ENCODE results near the gene GSG1L2. TPM values are rescaled to one million over a fixed set of nuclear protein-coding genes. Genes with fewer than 3 reads are reported as not detected.
A peak's percentile ranks its signal among the peaks of the same experiment; 100 is the strongest.

The GSG1L2 gene
- total RNA-seq, 1 donor from 2014 or later = not detected

DNA sequence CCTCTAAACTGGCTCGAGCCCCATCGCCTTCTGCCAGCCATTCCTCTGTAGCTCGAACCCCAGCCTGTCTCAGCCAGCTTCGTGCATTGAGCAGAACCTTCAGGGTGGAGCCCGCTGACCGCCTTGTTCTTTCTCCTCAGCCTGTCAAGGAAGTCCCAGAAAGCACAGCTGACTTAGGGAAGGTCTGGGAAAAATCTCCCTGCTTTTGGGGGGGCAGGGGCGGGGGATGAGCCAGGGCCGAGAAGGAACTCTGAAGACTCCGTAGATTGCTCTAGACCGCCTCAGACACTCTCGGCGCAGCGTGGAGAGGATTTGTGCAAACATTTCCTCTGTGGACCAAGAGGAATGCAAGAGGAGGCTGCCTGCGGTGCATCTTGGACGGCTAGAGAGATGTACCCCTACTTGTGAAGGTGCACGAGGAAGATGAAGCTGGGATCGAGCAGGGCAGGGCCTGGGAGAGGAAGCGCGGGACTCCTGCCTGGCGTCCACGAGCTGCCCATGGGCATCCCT, 3.8 kb upstream of the GSG1L2 start, which contains the start of gene GLP2R:
Gene GLP2R, plus strand, starts transcription at position 284 of the 510 bp plus-strand sequence. Its CDS starts 140 bp downstream, at position 424.
- DNase-seq (ENCODE audit: low spot score) = peak; percentile 73

DNA sequence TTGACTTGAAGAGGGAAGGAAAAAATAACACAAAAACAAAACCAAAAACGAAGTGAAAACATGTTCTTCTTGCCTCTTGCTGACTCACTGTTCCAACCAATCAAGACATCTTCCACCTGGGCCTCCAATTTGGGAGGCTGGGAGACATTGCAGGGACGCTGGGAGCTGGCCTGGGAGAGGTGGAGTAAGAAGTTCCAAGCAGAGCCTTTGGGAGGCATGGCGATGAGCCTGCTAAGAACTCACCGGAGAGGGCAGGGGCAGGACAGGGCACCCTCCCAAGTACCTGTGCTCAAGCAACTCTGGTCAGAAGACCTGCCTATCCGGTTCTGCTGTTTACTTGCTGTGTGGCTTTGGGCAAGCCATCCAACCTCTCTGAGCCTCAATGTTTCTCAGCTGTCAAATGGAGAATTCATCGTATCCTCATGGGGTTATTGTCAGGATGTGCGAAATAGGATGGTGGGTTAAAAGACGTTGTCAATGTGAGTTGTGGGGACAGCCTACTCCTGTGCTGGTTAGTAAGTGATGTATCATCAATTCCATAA, 3.0 kb upstream of the GSG1L2 start:
- DNase-seq (ENCODE audit: low spot score) = peak; percentile 73

DNA sequence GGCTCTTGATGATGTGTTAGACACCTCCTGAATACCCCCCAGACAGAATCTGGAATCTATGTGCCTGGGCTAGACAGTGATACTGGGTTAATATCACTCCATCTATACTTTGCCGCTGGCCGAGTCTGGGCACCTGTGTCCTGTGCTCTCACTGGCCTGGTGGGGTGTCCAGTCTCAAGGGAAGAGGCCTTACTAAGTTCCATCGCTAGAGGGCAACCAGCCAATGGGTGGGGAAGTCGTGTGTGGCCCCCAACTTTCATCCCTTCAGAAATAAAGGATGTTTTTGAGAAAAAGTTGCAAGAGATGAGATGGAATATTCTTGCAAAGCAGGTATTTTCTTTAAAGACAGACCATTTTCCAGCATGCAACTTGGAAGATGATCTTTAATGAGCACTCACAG, 2.2 kb upstream of the GSG1L2 start:
- DNase-seq (ENCODE audit: low spot score) = peak; percentile 51

DNA sequence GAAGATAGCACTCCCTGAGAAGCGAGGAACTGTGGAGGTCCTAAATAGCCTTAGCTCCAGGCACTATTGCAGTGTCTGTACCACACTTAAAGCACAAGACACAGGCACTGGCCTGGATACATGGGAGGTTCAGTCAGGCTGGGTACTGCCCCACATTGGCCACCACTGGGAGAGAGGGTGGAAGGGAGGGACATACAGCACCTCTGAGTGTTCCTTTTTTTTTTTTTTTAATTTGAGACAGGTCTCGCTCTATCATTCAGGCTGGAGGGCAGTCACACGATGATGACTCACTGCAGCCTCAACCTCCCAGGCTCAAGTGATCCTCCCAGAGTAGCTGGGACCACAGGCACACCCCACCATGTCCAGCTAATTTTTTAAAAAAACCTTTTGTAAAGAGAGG, 1.4 kb downstream of the GSG1L2 start:
- no peak for DNase-seq (ENCODE audit: low spot score)

DNA sequence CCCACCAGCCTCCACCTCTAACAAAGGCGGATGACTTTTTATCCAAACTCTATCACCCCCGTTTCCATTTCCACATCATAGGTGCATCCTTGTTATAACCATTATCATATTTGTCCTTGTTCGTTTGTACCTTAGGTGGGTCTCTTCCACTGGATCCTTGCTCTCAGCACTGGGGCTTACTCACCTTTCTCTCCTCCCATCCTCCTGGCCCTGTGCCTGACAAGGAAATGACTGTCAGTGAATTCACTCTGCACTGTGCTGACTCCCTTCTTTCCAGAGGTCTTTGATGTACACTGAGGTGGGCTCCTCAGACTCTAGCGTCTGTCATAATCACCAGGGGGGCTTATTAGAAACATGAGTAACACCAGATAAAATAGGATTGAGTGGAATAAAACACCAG, 3.1 kb downstream of the GSG1L2 start:
- DNase-seq (ENCODE audit: low spot score) = no peak

DNA sequence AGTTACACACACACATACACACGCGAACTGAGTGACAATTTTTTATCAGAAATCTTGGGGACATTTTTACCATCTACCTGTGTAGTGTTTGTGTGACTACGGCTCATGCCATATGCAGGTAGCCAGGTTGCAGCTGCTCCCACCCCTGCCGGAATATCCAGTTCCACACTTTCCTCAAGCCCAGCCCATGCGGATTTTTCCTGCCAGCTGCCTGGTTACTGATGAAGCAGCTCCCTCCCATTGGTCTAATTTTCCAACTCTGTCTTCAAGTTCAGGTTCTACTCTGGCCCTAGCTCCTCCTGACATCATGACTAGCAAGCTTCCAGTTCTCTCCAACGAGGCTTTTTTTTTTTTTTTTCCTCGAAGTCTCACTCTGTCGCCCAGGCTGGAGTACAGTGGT, 4.8 kb downstream of the GSG1L2 start:
- DNase-seq (ENCODE audit: low spot score) = peak; percentile 86

DNA sequence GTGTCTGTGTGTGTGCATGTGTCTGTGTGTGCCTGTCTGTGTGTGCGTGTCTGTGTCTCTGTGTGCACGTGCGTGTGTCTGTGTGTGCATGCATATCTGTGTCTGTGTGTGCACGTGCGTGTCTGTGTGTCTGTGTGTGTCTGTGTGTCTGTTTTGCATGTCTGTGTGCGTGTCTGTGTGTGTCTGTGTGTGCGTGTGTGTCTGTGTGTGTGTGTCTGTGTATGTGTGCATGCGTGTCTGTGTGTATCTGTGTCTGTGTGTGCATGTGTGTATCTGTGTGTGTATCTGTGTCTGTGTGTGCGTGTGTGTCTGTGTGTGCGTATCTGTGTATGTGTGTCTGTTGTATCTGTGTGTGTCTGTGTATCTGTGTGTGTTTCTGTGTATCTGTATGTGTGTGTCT, 5.4 kb downstream of the GSG1L2 start:
- DNase-seq (ENCODE audit: low spot score) = no peak

DNA sequence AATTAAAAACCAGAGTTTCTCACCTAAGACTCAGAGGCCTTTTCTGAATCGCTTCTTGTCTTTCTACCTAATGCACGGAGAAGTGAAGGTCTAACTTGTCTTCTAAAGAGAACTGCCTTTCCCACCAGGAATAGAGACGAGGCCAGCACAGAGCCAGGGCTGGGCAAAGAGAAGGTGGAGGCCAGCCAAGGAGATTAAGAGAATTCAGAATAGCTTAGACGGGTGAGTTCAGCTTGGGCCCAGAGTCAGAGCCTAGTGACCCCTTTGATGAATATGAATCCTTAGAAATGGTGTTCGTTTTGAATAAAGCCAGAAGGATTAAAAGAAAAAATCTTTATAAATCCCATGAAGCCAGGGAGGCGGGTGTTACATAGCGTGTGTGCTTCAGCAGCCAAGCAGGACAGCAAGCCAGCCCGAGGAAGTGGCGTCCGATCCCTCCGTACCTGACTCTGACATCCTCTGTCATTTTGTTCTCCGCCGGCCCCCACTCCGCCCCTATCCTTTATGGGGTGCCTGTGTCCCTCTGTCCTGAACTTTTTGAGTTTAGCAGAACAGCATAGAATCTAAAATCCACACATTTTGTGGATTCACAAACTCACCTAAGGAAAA, 7.4 kb downstream of the GSG1L2 start:
- DNase-seq (ENCODE audit: low spot score) = peak; percentile 43

DNA sequence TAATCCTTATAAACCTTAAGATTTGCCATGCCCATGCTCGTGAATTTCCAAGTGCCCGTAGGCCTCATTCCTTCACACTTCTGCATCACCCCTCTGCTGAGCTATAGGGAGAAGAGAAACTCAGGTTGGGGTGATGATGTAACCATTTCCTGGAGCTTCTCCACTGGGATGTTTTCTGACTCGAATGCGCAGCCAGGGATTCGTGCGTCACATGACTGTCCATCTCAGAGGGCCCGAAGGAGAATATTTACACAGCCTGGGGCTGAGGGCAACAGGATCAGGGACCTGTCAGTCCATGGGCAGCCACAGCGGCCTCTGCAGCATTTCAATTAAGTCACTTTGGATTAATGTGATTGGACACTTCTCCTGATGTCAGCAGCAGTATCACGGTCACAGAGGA, 8.7 kb downstream of the GSG1L2 start:
- DNase-seq (ENCODE audit: low spot score) = no peak

DNA sequence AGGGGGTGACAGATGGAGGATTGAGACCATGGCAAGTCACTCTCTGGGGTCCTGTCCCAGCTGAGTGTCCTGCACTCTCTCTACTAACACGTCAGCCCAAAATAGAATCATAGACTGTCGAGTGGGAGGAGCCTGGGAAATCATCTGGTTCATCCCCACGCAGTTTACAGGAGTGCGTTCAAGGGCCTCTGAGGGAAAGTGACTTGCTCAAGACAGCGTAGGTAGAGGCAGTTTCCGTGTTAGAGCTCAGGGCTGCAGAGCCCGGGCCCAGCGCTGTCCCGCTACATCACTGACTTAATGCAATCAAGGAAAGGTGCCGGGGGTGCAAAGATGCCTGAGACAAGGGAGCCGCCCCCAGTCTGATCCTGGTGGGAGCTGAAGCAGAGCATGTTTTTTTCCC, 10.3 kb downstream of the GSG1L2 start:
- no peak for DNase-seq (ENCODE audit: low spot score)

DNA sequence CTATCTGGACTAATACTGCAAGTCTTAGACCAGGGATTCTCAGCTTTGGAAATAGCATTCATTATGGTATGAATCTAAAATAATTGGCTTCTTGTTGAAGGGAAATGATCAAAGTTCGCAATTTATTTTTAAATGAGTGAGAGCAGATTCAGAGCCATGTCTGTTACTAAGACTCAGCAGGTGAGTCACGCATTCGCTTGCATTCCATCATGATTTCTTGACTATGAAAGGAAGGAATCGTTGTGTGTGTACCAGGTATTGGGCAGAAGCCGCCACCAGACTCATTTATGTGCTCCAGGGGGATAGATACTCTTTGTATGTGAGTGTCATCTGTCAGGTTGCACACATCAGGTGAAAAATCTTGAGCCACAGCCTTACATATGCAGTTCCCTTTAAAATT, 10.8 kb downstream of the GSG1L2 start:
- DNase-seq (ENCODE audit: low spot score) = no peak

DNA sequence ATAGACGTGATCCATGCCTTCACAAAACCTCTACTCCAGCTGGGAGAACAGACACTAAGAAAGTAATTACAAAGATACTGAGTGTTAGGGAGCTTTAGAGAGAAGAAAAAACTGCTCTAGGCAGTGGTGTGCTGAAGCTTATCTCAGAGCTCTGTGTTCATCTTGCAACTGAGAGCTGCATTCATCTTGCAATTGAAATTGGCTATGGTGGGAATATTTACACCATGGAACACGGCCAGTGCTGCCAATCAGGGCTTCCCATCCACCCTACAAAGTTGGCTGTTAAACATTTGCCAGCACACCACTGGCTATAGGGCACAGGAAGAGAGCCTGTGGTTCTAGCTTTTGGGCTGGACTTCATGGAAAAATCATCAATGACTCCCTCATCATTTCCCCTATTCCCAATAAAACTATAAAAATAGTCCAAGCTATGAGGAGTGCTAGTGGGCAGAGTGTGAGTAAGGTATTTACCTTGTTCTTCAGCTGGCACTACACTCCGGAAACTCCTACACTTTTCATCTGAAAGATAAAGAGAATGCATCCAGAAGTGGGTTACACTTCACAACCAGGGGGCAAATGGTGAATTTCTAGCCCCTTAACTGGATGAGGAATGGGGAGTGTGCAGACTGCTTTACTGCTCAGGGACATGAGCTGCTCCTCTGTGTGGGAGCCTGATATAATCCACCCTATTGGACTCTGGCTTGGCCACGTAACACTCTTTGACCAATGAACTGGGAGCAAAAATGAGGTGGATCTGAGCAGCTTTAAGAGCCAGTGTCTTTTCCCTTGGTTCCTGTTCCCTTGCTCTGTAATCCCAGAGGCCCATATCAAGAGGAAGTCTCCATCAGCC, 11.6 kb downstream of the GSG1L2 start:
- DNase-seq (ENCODE audit: low spot score) = no peak

DNA sequence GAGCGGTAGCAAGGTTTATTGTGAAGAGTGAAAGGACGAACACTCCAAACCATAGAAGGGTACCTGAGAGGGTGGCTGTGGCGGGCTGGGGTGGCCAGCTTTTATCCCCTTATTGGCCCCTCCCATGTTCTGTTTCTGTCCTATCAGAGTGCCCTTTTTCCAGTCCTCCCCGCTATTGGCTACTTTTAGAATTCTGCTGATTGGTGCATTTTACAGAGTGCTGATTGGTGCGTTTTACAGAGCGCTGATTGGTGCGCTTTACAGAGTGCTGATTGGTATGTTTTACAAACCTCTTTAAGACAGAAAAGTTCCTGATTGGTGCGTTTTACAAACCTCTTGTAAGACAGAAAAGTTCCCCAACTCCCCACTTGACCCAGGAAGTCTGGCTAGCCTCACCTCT, 12.5 kb downstream of the GSG1L2 start:
- no peak for DNase-seq (ENCODE audit: low spot score)

DNA sequence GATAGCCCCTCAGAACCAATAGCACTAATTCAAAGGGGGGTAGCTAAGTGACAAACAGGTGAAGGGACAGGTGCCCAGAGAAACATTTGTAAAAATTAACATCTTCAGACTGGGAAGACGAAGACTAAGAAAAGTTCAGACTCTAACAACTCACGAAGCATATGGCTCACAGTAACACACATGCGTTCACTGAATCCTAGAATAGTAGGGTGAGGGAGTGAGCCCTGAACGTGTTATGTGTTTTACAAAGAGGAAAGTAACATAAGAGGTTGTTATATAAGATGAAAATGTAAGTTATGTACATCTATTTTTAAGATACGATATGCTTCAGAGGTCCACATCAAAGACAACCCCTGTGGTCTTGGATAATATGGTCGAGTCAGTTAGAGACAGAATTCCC, 15.2 kb downstream of the GSG1L2 start:
- no peak for DNase-seq (ENCODE audit: low spot score)

DNA sequence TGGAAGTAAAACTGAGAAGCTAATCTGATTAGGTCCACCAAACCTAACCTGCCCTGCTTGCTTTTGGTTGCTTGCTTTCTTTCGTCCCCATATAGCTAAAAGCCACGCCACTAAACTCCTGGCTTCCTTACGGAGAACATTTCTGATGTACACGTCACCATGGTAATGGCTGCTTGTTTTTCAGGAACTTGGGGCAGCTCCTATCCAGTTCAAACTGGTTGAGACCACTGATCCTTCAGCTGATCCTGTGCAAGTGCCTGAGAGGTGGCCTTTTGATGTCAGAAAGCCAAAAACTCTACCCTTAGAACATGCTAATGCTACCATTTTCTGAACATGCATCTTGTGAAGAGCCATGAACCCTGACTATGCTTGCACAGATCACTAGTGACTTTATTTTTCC, 16.1 kb downstream of the GSG1L2 start:
- DNase-seq (ENCODE audit: low spot score) = no peak

DNA sequence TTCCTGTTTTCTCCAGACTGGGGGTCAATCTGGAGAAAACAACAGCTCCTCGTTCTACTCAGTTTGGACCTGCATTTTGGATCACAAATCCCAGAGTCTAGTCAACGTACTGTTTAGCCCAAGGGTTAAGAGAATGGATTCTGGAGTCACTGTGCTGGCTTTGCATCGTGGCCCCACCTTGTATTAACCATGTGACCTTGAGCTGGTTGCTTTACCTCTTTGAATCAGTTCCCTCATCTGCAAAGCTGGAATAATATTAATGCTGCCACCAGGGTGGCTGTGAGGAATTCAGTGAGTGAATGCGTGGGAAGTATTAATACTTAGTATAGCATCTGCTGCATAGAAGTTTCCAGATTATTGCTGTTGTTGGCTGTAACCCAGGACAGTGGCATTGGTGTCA, 19.2 kb downstream of the GSG1L2 start:
- DNase-seq (ENCODE audit: low spot score) = no peak

DNA sequence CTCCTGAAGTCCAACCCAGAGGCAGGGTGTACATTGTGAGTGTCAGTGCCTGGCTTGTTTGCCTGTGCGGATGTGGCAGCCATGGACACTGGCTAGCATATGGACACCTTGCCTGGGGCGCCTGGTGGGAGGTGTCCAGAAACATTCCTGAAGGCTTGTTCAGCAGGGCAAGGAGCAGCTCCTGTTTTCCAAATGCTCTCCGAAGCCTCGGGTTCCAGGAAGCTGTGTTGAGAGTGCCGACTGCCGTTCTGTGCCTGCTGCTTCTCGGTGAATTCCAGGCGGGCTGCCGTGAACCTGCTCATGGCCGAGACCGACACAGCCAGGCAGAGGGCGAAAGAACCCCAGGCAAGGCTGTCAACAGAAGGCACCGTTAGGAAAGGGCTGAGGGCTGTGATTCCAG, 19.6 kb downstream of the GSG1L2 start:
- DNase-seq (ENCODE audit: low spot score) = no peak

DNA sequence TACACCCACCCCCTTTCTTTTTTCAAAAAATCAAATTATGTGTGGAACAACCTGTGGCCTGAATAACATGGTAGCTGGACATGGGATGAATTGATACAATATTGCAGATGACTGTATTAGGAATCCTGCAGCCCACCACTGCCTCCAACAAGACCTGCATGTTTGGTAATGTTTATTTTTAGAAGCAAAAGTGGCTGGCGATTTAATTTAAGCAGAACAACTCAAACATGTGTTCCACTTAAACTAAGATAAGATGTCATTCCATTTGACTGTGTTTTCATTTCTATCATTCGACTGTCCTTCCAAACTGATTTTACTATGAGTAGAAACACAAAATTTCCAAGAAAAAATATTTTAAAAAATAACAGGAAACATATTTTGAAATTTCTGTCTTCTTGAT, 20.4 kb downstream of the GSG1L2 start:
- DNase-seq (ENCODE audit: low spot score) = no peak

DNA sequence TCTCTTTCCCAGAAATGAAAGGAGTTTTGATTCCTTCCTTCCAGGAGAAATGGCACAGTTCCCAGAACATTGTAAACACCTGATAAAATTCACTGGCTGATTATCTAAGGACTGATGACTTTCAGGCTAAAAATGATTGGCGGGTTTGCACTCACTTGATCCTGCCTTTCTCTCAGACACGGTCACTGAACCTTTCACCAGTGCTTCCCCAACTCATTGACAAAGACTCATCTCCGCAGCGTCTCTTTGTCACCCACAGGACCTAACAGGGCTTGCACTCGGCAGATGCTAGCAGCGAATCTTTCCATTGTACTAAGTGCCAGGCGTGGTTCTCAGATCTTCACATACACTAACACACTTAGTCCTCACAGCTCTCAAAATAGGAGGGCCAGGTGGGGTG, 23.2 kb downstream of the GSG1L2 start:
- DNase-seq (ENCODE audit: low spot score) = no peak

DNA sequence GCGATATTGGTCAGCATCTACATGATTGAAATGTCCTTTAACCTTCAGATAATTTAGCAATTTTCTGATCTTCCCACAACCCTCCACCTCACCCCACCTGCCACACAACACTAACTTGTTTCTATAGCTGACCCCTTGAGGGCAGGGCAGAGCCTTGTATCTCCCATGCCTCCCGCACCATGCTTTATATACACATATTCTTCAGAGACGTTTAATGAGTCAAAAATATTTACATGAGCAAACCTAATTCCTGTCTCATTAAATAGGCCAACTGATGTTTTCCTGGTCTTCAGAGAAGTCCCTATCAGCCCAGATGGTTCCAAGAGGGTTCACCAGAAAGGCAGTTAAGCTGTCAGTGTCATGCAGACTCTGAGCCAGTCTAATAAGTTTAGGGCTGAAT, 23.9 kb downstream of the GSG1L2 start:
- DNase-seq (ENCODE audit: low spot score) = no peak

DNA sequence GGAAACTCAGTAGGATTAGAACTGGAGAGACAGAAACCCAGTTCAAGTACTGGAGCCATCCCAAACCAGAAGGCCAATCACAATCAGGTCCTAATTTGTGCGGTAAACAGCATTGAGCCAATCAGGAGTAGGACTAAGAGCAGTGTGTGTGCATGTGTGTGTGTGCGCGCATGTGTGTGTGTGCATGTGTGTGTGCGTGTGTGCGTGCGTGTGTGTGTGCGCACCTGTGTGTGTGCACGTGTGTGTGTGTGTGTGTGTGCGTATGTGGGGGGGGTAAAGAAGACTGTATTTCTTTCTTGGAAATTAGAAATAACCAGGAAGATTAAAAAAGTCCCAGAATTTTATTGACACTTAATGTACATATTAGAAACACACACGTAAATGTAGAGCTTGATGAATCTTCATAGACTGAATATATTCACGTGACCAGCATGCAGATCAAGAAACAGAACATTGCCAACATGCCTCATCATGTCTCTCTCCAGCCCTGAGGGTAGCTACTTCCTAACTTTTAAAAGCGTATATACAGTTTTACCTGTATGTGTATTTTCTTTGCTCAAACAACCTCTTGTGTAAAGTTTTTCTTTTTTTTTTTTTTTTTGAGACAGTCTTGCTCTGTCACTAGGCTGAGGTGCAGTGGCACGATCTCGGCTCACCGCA, 29.6 kb downstream of the GSG1L2 start:
- no peak for DNase-seq (ENCODE audit: low spot score)
